GF-D8 (cell line): Measurements from ENCODE around the gene HSD3B7.

Experiments used
- DNase-seq: peaks from one replicate; lab custom pipeline; 2025; lab: John Stamatoyannopoulos, UW

The HSD3B7 gene

GRCh38 chr16:31023627-31024226, 38.7 kb downstream of the HSD3B7 start:
- DNase-seq, result no peak

GRCh38 chr16:31025339-31025738, 40.3 kb downstream of the HSD3B7 start:
- no peak for DNase-seq

- DNase-seq, result no peak
Measured at GRCh38 chr16:31029272-31029671, 44.3 kb downstream of the HSD3B7 start.

- no peak for DNase-seq
Measured at GRCh38 chr16:31031276-31031675, 46.3 kb downstream of the HSD3B7 start.

DNA sequence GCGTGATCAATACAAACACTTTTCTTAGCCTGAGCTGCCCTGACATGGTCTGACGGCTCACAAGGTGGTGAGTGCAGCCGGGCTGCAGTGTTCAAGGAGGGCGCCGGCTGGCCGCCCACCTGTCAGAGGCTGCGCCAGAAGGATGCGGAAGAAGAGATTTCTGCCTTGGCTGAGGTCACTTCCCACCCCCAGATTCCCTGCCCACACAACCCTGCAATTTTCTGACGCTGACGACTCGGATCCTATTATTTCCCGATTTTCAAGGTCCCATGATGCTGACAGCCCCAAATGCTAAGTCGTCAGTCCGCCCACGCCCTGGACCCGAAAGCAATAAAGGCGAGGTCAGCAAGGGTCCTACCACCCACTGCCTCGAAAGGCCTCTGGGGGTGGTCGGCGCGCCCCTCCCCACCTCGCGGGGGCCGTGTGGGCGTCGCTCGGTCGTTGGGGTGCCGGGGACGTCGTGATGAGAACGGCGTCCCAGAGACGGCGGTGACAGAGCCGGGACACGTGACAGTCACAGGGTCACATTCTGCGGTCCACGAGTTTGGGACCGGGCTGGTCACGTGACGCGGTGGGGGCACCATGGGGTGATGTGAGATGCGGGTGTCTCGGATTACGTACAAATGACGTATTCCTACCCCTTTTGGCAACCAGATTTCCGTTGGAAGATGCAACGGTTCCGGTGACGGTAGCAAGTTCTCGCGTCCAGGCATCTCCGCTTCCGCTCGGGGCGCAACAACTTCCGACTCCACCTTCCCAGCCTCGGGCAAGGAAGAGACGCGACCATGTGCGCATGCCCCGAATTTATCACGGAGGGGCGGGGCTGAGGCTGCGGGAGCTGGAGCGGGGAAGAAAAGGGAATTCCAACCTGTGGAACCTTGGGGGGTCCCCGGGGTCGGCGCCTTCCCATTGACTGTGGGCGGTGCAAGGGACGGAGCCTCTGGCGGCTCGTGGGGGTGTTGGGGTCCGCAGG, 48.0 kb downstream of the HSD3B7 start, which contains the start of gene STX4:
Gene STX4, plus strand, starts transcription at position 823 of the 973 bp plus-strand sequence. CDS start 248 bp downstream, outside the sequence.
- DNase-seq, result peak; percentile 95

DNA sequence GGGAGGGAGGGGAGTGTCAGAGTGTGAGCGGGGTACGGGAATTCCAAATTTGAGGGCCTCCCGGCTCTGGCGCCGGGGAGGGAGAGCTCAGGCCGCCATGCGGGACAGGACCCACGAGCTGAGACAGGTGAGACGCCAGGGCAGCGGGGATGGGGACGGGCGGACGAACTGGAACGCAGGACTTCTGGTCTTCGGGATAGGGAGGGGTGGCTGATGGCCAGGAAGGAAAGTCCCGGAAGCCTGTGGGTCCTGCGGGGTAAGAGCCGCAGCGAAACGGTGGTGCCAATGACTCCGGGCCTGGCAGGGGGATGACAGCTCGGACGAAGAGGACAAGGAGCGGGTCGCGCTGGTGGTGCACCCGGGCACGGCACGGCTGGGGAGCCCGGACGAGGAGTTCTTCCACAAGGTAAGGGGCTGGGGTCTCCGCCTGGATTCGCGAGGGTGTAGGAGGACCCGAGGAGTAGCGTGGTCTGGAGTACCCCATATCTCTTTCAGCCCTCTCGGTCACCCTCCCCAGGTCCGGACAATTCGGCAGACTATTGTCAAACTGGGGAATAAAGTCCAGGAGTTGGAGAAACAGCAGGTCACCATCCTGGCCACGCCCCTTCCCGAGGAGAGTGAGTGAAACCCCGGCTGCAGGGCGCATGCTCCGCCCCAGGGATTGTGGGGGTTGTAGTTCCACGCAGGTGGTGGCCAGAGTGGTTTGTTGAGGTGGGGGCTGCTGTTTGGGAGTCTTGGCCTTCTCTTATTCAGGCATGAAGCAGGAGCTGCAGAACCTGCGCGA, 48.9 kb downstream of the HSD3B7 start:
- DNase-seq, result peak; percentile 55

DNA sequence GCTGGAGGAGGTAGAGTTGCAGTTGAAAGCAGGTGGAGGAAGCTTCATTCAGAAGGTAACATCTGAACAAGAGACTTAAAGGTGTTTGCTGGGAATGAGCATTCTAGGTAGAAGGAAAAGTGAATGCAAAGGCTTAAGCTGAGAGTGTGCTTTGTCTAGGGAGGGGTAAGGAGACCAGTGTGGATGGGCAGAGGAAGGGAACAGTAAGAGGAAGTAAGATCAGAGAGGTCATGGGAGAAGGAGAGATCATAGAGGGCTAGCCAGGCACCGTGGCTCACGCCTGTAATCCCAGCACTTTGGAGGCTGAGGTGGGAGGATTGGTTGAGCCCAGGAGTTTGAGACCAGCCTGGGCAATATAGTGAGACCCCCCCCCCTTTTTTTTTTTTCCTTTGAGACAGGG, 51.7 kb downstream of the HSD3B7 start:
- DNase-seq, result no peak
